Adrenal gland (tissue), 12 donors: ENCODE measurements around the gene WDR17. TPM values are rescaled to one million over a fixed set of nuclear protein-coding genes. Genes with fewer than 3 reads are reported as not detected.

Experiments
- DNase-seq, 7 donors: peaks; one replicate each; pipeline ENCODE4 v3.0.0-alpha.2; 2019 to 2020
- H3K27ac ChIP-seq, 5 donors: fragments of 200-600 bp; sonication (generic) in 4 of 5; 1 replicate in 3 of 5; 2 replicates in 2 of 5; pipeline versions ENCODE4 v1.5.1 to v1.8.0; 2016 to 2020; ENCODE audit warnings: mild to moderate bottlenecking in 1 of 5
- H3K27me3 ChIP-seq: fragments of 200-600 bp; 2 replicates; pipeline ENCODE4 v1.8.0; 2021
- H3K36me3 ChIP-seq, 2 donors: fragments of 200-600 bp; replicated peaks in 1 of 2; 1 replicate in 1 of 2; 2 replicates in 1 of 2; pipeline versions ENCODE4 v1.5.1 to v1.8.0; 2018 to 2022
- H3K4me1 ChIP-seq, 2 donors: fragments of 200-600 bp; replicated peaks in 1 of 2; 1 replicate in 1 of 2; 2 replicates in 1 of 2; pipeline versions ENCODE4 v1.5.1 to v1.8.0; 2018 to 2021
- H3K4me3 ChIP-seq, 4 donors: fragments of 200-600 bp; sonication (generic) in 3 of 4; one replicate each; pipeline ENCODE4 v1.5.1; 2016 to 2018
- H3K9me3 ChIP-seq, 3 donors: fragments of 200-600 bp; sonication (generic) in 1 of 3; replicated peaks in 1 of 3; 1 replicate in 2 of 3; 2 replicates in 1 of 3; pipeline versions ENCODE4 v1.5.1 to v1.8.0; 2016 to 2021
- POLR2A ChIP-seq, 2 donors: fragments of 450-650 bp; IDR thresholded peaks; one replicate each; pipeline ENCODE4 v1.6.1; 2017; ENCODE audit warnings: antibody characterized with exemption in 2 of 2, mild to moderate bottlenecking in 2 of 2, moderate library complexity in 1 of 2
- WGBS, 4 donors: extraction: QIAGEN DNeasy Blood & Tissue Kit in 2 of 4; methylation state at CpG; one replicate each; pipeline versions ENCODE4 v1.1.5 to v1.1.7; 2013 to 2017; 5-methylcytosine and 5-hydroxymethylcytosine counted together
- intact Hi-C, 2 donors: fragments of 100-400 bp; cut with DNase I; formaldehyde crosslinking; loops; one replicate each; pipeline versions ENCODE4 v1.14.1 to v1.15.0; 2022 to 2023
- polyA plus RNA-seq, 3 donors: library from polyadenylated mRNA; stranded (reverse); fragments of 200-250 nt in 2 of 3; fragments of 350-450 nt in 1 of 3; fragmentation: Illumina TruSeq in 1 of 3; extraction: RNeasy Lipid Tissue Mini Kit (QIAGEN cat#74804) in 1 of 3; gene quantifications; one replicate each; pipeline ENCODE4 v1.2.3, GENCODE V29; 2013 to 2014
- total RNA-seq, 9 donors: library from RNA; depleted of rRNA in 4 of 9; stranded (reverse); fragments of >200 nt in 4 of 9; fragments of 120-200 nt in 1 of 9; fragmentation: NEBNext Ultra II Directional in 1 of 9; extraction: Animal tissue kit (Norgen Biotek cat#: 25700) in 1 of 9; gene quantifications; one replicate each; pipeline versions ENCODE4 v1.1.0 to v1.2.4, GENCODE V29; 2013 to 2023
- TF ChIP-seq, protein P1 (sequence below), 6 experiments: fragments of 450-650 bp in 4 of 6; fragments of 200-600 bp in 2 of 6; sonication (generic) in 1 of 6; IDR thresholded peaks; 1 replicate in 5 of 6; 2 replicates in 1 of 6; pipeline versions ENCODE4 v1.5.1 to v1.8.0; 2016 to 2021; ENCODE audit warnings: antibody characterized with exemption in 6 of 6, mild to moderate bottlenecking in 2 of 6, moderate library complexity in 1 of 6
- donor health status: healthy with polysubstance abuse.
- donor health status: Bipolar disorder and iron deficiency.
- donor health status: DM: yes; HTN: yes; CAD: no.
- donor health status: DM: no; HTN: no; CAD: no.
- donor health status: DM: no; HTN: no; CAD: no.
- donor health status: DM: yes; HTN: yes; CAD: no.

Gene WDR17
- total and polyA plus RNA-seq, 12 donors = 0.81 to 7.7 (median 2.9) TPM

DNA sequence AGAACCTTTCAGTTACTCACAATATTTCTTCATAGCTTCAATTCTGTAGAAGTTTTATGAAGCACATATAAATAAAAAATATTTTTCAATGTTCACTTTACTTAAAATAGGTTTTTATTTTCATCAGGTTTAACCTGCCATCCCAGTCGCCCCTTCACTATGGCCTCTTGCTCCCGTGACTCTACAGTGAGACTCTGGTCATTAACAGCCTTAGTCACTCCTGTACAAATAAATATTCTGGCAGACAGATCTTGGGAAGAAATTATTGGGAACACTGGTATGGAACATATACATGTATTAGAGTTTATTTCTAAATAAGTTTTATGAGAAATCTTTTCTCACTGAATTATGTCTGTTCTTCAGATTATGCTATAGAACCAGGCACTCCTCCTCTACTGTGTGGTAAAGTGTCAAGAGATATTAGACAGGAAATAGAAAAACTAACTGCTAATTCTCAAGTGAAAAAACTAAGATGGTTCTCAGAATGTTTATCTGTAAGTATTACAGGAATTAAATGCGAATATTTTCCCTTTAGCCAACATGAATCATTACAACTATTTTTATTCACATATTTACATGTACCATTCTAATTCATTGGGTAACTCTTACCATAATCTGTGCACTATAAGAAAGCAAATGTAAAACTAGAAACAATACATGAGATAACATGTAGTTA lies 84.2 kb downstream of the WDR17 start:
- Histone ChIP-seq H3K9me3 (no peaks in the 10 kb centered on the region), H3K27me3 (no peaks in the 10 kb centered on the region), H3K4me1 (no peaks in the 10 kb centered on the region), H3K36me3 (no peaks in the 10 kb centered on the region), H3K4me3 (no peak overlapping the region), H3K27ac (no peak overlapping the region)
- TF ChIP-seq POLR2A (IDR thresholded peaks at IDR 0.05) = no peak
- TF ChIP-seq, protein P1, sequence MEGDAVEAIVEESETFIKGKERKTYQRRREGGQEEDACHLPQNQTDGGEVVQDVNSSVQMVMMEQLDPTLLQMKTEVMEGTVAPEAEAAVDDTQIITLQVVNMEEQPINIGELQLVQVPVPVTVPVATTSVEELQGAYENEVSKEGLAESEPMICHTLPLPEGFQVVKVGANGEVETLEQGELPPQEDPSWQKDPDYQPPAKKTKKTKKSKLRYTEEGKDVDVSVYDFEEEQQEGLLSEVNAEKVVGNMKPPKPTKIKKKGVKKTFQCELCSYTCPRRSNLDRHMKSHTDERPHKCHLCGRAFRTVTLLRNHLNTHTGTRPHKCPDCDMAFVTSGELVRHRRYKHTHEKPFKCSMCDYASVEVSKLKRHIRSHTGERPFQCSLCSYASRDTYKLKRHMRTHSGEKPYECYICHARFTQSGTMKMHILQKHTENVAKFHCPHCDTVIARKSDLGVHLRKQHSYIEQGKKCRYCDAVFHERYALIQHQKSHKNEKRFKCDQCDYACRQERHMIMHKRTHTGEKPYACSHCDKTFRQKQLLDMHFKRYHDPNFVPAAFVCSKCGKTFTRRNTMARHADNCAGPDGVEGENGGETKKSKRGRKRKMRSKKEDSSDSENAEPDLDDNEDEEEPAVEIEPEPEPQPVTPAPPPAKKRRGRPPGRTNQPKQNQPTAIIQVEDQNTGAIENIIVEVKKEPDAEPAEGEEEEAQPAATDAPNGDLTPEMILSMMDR (IDR thresholded peaks at IDR 0.05) = no peak
- DNase-seq = no peak
- intact Hi-C loops = no loop called here
- 71 to 83% (median 79%) methylated on average over 3 of the region's 3 CpGs for WGBS, 4 donors

DNA sequence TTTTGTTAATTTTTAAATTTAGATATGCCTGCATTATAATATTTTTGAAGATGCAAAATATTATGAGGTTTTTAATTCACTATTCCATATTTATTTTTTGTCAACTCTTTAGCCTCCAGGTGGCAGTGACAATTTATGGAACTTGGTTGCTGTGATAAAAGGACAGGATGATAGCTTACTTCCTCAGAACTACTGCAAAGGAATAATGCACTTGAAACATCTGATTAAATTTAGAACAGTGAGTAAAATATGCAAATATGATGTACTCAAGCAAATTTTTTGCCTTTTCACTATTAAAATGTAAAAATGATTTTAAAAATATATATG lies 84.7 kb downstream of the WDR17 start:
- Histone ChIP-seq H3K27ac (no peak overlapping the region), H3K27me3 (no peaks in the 10 kb centered on the region), H3K36me3 (no peaks in the 10 kb centered on the region), H3K4me3 (no peak overlapping the region), H3K9me3 (no peaks in the 10 kb centered on the region), H3K4me1 (no peaks in the 10 kb centered on the region)
- TF ChIP-seq, protein P1 (IDR thresholded peaks at IDR 0.05) = peak in 4 of 6 experiments; percentile 9 to 37 (median 27)
- no peak for TF ChIP-seq POLR2A (IDR thresholded peaks at IDR 0.05)
- DNase-seq = no peak
- intact Hi-C loops = no loop called here

DNA sequence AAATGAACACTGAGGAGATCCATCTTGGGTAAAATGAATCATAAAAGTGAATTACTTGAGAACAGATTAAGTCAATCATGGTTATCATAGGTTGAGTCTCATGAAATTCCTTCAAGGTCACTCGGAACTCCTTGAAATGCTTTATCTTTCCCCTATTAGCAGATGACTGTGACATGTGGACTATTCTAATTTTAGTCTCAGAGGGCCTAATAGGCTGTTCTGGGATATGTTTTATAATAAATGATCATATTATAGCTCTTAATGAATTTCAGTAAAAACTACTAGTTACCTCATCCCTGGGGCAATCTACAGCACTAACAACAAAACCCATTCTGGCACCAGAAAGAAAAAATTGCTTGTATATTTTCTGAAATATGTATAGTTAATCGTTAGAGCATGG lies 85.1 kb downstream of the WDR17 start:
- no peaks in the 10 kb centered on the region for H3K9me3 ChIP-seq
- no peak for TF ChIP-seq POLR2A (IDR thresholded peaks at IDR 0.05)
- TF ChIP-seq, protein P1 (IDR thresholded peaks at IDR 0.05) = no peak
- no peak overlapping the region for H3K4me3 ChIP-seq
- H3K4me1 ChIP-seq = no peaks in the 10 kb centered on the region
- no peak for DNase-seq
- intact Hi-C loops = no loop called here
- H3K27ac ChIP-seq = no peak overlapping the region
- H3K36me3 ChIP-seq = no peaks in the 10 kb centered on the region
- H3K27me3 ChIP-seq = no peaks in the 10 kb centered on the region
- WGBS, 4 donors = 64 to 75% (median 70%) methylated on average over 2 of the region's 2 CpGs

DNA sequence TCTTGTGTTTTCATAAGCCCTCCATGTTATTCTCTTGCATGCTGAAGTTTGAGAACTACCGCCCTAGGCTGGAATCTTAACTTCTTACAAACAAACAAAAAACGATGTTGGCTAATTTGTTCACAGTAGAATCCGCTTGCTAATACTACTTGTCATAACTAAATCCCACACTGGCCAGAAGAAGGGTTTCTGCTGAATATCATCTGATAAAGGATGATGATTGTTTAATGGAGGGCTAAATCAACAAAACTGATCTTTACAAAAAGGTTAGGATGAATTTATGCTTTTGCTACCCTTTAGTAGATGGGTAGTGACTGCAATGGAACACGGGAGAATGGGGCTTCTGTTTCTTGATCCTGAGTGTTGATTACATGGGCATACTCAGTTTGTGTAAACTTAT lies 87.5 kb downstream of the WDR17 start:
- intact Hi-C loops = no loop called here
- Histone ChIP-seq H3K4me1 (no peaks in the 10 kb centered on the region), H3K27me3 (no peaks in the 10 kb centered on the region), H3K27ac (no peak overlapping the region), H3K9me3 (no peaks in the 10 kb centered on the region), H3K36me3 (no peaks in the 10 kb centered on the region), H3K4me3 (no peak overlapping the region)
- TF ChIP-seq POLR2A (IDR thresholded peaks at IDR 0.05) = no peak
- TF ChIP-seq, protein P1 (IDR thresholded peaks at IDR 0.05) = no peak
- no peak for DNase-seq
- WGBS, 4 donors = 82 to 90% (median 88%) methylated on average over 4 of the region's 4 CpGs
